Kidney epithelial cell (primary cell): ENCODE data around the gene TMEM33. TPM values are rescaled to one million over a fixed set of nuclear protein-coding genes. Genes with fewer than 3 reads are reported as not detected.

Experiments
- DNase-seq: peaks from one replicate; pipeline ENCODE4 v3.0.0-alpha.2; 2010; ENCODE audit warnings: low read depth
- H3K27me3 ChIP-seq: 2 replicates; pipeline ENCODE4 v1.6.0; 2011; ENCODE audit warnings: low read length; ENCODE audit not compliant: control insufficient read depth, insufficient read depth
- H3K36me3 ChIP-seq: 2 replicates; pipeline ENCODE4 v1.5.1; 2011; ENCODE audit warnings: low read length; ENCODE audit not compliant: control insufficient read depth, insufficient read depth
- H3K4me3 ChIP-seq: 2 replicates; pipeline ENCODE4 v1.5.1; 2011; ENCODE audit warnings: low read depth, mild to moderate bottlenecking, control low read depth, low read length
- total RNA-seq: library from RNA; depleted of rRNA; stranded (reverse); fragments of >200 nt; gene quantifications from 2 replicates; pipeline ENCODE4 v1.2.3, GENCODE V29; 2015
- TF ChIP-seq, protein P1 (sequence below): IDR thresholded peaks from 2 replicates; pipeline ENCODE4 v1.5.1; 2011; ENCODE audit warnings: mild to moderate bottlenecking, moderate library complexity, low read length, control low read depth, inconsistent platforms; ENCODE audit not compliant: insufficient read depth, poor library complexity, severe bottlenecking

Gene TMEM33
- total RNA-seq, 1 donor from 2014 or later = 94.1 TPM

DNA sequence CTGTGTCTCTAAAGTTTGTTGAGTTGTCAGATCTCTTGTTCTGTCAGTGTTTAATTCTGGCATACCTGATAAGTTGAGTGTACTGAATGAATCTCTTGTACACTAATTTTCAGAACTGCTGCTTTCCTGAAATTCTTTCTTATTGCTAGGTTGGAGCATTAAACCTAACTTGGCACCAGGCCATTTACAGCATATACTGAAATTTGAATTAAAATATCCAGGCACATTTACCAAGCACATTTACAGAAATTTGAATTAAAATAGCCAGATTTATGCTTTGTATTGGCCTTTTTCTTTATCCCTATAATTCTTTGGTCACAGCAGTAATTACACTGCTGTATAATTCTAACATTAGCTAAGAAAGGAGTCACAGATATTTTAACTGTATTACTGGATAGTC, 8.9 kb downstream of the TMEM33 start:
- TF ChIP-seq, protein P1, sequence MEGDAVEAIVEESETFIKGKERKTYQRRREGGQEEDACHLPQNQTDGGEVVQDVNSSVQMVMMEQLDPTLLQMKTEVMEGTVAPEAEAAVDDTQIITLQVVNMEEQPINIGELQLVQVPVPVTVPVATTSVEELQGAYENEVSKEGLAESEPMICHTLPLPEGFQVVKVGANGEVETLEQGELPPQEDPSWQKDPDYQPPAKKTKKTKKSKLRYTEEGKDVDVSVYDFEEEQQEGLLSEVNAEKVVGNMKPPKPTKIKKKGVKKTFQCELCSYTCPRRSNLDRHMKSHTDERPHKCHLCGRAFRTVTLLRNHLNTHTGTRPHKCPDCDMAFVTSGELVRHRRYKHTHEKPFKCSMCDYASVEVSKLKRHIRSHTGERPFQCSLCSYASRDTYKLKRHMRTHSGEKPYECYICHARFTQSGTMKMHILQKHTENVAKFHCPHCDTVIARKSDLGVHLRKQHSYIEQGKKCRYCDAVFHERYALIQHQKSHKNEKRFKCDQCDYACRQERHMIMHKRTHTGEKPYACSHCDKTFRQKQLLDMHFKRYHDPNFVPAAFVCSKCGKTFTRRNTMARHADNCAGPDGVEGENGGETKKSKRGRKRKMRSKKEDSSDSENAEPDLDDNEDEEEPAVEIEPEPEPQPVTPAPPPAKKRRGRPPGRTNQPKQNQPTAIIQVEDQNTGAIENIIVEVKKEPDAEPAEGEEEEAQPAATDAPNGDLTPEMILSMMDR = no peak
- H3K36me3 ChIP-seq = no peaks in the 10 kb centered on the region
- H3K27me3 ChIP-seq = no peaks in the 10 kb centered on the region
- H3K4me3 ChIP-seq = no peak overlapping the region
- no peak for DNase-seq

DNA sequence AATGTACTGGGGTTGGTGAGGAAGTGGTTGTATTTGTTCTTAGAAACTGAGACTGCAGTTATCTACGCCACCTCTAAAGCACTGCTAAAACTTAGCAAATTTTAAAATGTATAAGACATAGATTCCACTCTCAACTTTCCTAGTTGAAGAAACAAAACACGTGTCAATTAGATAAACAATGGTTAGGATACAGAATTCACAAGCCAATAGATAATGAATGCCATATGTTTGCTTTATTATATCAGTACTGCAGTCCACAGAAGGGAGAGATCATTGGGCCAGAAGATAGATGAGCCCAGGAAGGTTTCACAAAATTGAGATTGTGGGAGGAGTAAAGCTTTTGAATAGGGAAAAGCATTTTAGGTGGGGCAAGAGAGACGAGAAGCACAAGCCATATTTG, 14.3 kb downstream of the TMEM33 start:
- DNase-seq = no peak
- H3K27me3 ChIP-seq = no peaks in the 10 kb centered on the region
- TF ChIP-seq, protein P1 = no peak
- no peak overlapping the region for H3K4me3 ChIP-seq
- H3K36me3 ChIP-seq = peaks cover 1% of the 10 kb centered on the region

GRCh38 chr4:41957634-41958033, 22.4 kb downstream of the TMEM33 start:
- Histone ChIP-seq H3K36me3 (peaks cover 1% of the 10 kb centered on the region), H3K4me3 (no peak overlapping the region), H3K27me3 (no peaks in the 10 kb centered on the region)
- TF ChIP-seq, protein P1 = peak; percentile 33
- no peak for DNase-seq

GRCh38 chr4:41963105-41963504, 27.9 kb downstream of the TMEM33 start:
- Histone ChIP-seq H3K36me3 (no peaks in the 10 kb centered on the region), H3K4me3 (no peak overlapping the region), H3K27me3 (no peaks in the 10 kb centered on the region)
- TF ChIP-seq, protein P1 = peak; percentile 21
- DNase-seq = no peak

DNA sequence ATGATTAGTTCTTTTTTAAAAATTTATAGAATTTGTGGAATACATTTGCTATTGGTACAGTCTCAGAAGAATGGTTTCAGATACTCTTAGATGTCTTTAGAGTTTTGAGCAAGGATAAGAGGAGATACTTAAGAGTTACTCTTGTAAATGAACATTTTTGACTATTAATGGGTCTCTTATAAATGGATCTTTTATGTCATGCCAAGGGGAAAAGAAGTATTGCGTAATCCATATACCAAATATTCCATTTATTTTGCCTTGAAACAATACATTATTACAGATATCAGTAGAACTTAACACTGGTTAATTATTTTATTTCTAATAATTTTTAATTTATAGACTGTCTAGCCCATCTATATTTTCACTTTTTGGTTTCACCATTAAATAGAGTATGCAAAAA, 29.2 kb downstream of the TMEM33 start:
- H3K4me3 ChIP-seq = no peak overlapping the region
- TF ChIP-seq, protein P1 = no peak
- no peak for DNase-seq
- H3K36me3 ChIP-seq = no peaks in the 10 kb centered on the region
- H3K27me3 ChIP-seq = no peaks in the 10 kb centered on the region

DNA sequence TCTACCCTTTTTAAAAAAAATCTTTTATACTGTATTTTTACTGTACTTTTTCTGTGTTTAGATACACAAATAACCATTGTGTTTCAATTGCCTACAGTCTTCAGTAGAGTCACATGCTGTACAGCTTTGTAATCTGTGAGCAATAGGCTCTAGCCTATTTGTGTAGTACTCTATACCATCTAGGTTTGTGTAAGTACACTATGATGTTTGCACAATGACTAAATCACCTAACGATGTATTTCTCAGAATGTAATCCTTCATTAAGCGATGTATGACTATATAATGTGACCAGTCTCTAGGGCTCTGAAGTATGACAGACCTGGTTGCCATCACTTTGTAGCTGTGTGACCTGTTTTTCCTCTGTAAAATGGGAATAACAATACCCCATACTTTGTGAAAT, 32.2 kb downstream of the TMEM33 start:
- TF ChIP-seq, protein P1 = no peak
- Histone ChIP-seq H3K36me3 (no peaks in the 10 kb centered on the region), H3K4me3 (no peak overlapping the region), H3K27me3 (no peaks in the 10 kb centered on the region)
- no peak for DNase-seq
